ENCODE results near the gene EBI3. TPM values are rescaled to one million over a fixed set of nuclear protein-coding genes. Genes with fewer than 3 reads are reported as not detected.
A peak's percentile ranks its signal among the peaks of the same experiment; 100 is the strongest.

The EBI3 gene
- total and polyA plus RNA-seq, 2 of the 13 experiments (the other 11 are each of a cell fraction or from before 2014, with no cell fraction given), result 3.4 TPM; not detected in 1

- TF ChIP-seq, protein P1, sequence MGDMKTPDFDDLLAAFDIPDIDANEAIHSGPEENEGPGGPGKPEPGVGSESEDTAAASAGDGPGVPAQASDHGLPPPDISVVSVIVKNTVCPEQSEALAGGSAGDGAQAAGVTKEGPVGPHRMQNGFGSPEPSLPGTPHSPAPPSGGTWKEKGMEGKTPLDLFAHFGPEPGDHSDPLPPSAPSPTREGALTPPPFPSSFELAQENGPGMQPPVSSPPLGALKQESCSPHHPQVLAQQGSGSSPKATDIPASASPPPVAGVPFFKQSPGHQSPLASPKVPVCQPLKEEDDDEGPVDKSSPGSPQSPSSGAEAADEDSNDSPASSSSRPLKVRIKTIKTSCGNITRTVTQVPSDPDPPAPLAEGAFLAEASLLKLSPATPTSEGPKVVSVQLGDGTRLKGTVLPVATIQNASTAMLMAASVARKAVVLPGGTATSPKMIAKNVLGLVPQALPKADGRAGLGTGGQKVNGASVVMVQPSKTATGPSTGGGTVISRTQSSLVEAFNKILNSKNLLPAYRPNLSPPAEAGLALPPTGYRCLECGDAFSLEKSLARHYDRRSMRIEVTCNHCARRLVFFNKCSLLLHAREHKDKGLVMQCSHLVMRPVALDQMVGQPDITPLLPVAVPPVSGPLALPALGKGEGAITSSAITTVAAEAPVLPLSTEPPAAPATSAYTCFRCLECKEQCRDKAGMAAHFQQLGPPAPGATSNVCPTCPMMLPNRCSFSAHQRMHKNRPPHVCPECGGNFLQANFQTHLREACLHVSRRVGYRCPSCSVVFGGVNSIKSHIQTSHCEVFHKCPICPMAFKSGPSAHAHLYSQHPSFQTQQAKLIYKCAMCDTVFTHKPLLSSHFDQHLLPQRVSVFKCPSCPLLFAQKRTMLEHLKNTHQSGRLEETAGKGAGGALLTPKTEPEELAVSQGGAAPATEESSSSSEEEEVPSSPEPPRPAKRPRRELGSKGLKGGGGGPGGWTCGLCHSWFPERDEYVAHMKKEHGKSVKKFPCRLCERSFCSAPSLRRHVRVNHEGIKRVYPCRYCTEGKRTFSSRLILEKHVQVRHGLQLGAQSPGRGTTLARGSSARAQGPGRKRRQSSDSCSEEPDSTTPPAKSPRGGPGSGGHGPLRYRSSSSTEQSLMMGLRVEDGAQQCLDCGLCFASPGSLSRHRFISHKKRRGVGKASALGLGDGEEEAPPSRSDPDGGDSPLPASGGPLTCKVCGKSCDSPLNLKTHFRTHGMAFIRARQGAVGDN (CRISPR knock-in tag; IDR thresholded peaks at IDR 0.05), result peak; percentile 58; the same call in 1 of the 2 replicates
- TF ChIP-seq ZNF629 (CRISPR knock-in tag; conservative IDR thresholded peaks at IDR 0.05) (0 out of 2 replicates have a peak, but pooled peaks have one; percentile 5), KDM1A (CRISPR knock-in tag; IDR thresholded peaks at IDR 0.05) (no peak), DDIT3 (CRISPR knock-in tag; IDR thresholded peaks at IDR 0.05) (no peak), TBX2 (CRISPR knock-in tag; IDR thresholded peaks at IDR 0.05; ENCODE audit: borderline replicate concordance) (no peak), U2AF1 (optimal IDR thresholded peaks at IDR 0.05; ENCODE audit: low read depth, low read length) (no peak), SRF (IDR thresholded peaks at IDR 0.05; ENCODE audit: low read depth, low read length) (no peak), KLF16 (CRISPR knock-in tag; IDR thresholded peaks at IDR 0.05) (peak in 1 of 2 experiments; percentile 17; a peak in 1 of 4 replicates), NONO (IDR thresholded peaks at IDR 0.05) (no peak), NONO (CRISPR knock-in tag; conservative IDR thresholded peaks at IDR 0.05) (no peak), ZNF564 (CRISPR knock-in tag; IDR thresholded peaks at IDR 0.05) (no peak)
- TF ChIP-seq, protein P2, sequence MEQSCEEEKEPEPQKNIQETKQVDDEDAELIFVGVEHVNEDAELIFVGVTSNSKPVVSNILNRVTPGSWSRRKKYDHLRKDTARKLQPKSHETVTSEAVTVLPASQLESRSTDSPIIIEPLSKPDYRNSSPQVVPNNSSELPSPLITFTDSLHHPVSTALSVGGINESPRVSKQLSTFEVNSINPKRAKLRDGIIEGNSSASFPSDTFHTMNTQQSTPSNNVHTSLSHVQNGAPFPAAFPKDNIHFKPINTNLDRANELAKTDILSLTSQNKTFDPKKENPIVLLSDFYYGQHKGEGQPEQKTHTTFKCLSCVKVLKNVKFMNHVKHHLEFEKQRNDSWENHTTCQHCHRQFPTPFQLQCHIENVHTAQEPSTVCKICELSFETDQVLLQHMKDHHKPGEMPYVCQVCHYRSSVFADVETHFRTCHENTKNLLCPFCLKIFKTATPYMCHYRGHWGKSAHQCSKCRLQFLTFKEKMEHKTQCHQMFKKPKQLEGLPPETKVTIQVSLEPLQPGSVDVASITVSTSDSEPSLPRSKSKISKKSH (CRISPR knock-in tag; IDR thresholded peaks at IDR 0.05; ENCODE audit: borderline replicate concordance), result no peak
- TF ChIP-seq, protein P3, sequence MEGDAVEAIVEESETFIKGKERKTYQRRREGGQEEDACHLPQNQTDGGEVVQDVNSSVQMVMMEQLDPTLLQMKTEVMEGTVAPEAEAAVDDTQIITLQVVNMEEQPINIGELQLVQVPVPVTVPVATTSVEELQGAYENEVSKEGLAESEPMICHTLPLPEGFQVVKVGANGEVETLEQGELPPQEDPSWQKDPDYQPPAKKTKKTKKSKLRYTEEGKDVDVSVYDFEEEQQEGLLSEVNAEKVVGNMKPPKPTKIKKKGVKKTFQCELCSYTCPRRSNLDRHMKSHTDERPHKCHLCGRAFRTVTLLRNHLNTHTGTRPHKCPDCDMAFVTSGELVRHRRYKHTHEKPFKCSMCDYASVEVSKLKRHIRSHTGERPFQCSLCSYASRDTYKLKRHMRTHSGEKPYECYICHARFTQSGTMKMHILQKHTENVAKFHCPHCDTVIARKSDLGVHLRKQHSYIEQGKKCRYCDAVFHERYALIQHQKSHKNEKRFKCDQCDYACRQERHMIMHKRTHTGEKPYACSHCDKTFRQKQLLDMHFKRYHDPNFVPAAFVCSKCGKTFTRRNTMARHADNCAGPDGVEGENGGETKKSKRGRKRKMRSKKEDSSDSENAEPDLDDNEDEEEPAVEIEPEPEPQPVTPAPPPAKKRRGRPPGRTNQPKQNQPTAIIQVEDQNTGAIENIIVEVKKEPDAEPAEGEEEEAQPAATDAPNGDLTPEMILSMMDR (CRISPR knock-in tag; IDR thresholded peaks at IDR 0.05), result no peak
- TF ChIP-seq, protein P4, sequence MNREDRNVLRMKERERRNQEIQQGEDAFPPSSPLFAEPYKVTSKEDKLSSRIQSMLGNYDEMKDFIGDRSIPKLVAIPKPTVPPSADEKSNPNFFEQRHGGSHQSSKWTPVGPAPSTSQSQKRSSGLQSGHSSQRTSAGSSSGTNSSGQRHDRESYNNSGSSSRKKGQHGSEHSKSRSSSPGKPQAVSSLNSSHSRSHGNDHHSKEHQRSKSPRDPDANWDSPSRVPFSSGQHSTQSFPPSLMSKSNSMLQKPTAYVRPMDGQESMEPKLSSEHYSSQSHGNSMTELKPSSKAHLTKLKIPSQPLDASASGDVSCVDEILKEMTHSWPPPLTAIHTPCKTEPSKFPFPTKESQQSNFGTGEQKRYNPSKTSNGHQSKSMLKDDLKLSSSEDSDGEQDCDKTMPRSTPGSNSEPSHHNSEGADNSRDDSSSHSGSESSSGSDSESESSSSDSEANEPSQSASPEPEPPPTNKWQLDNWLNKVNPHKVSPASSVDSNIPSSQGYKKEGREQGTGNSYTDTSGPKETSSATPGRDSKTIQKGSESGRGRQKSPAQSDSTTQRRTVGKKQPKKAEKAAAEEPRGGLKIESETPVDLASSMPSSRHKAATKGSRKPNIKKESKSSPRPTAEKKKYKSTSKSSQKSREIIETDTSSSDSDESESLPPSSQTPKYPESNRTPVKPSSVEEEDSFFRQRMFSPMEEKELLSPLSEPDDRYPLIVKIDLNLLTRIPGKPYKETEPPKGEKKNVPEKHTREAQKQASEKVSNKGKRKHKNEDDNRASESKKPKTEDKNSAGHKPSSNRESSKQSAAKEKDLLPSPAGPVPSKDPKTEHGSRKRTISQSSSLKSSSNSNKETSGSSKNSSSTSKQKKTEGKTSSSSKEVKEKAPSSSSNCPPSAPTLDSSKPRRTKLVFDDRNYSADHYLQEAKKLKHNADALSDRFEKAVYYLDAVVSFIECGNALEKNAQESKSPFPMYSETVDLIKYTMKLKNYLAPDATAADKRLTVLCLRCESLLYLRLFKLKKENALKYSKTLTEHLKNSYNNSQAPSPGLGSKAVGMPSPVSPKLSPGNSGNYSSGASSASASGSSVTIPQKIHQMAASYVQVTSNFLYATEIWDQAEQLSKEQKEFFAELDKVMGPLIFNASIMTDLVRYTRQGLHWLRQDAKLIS (CRISPR knock-in tag; IDR thresholded peaks at IDR 0.05), result no peak
- TF ChIP-seq, protein P5, sequence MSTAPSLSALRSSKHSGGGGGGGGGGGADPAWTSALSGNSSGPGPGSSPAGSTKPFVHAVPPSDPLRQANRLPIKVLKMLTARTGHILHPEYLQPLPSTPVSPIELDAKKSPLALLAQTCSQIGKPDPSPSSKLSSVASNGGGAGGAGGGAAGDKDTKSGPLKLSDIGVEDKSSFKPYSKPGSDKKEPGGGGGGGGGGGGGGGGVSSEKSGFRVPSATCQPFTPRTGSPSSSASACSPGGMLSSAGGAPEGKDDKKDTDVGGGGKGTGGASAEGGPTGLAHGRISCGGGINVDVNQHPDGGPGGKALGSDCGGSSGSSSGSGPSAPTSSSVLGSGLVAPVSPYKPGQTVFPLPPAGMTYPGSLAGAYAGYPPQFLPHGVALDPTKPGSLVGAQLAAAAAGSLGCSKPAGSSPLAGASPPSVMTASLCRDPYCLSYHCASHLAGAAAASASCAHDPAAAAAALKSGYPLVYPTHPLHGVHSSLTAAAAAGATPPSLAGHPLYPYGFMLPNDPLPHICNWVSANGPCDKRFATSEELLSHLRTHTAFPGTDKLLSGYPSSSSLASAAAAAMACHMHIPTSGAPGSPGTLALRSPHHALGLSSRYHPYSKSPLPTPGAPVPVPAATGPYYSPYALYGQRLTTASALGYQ (CRISPR knock-in tag; IDR thresholded peaks at IDR 0.05), result no peak
Measured at GRCh38 chr19:4234142-4234861, 5.0 kb downstream of the EBI3 start (continued).
